HUES64 (cell line): ENCODE data around the gene TAF1L.

ENCODE experiments used
- H3K27ac ChIP-seq: 2 replicates; pipeline ENCODE4 v1.7.0; 2013; ENCODE audit warnings: low read depth, low read length, inconsistent platforms
- H3K27me3 ChIP-seq: 2 replicates; pipeline ENCODE4 v1.6.1; 2013; ENCODE audit warnings: mild to moderate bottlenecking, low read length; ENCODE audit not compliant: insufficient read depth
- H3K36me3 ChIP-seq: 2 replicates; pipeline ENCODE4 v1.6.1; 2013; ENCODE audit warnings: mild to moderate bottlenecking, low read length; ENCODE audit not compliant: insufficient read depth
- H3K4me1 ChIP-seq: 2 replicates; pipeline ENCODE4 v1.6.1; 2013; ENCODE audit warnings: mild to moderate bottlenecking, low read length, moderate library complexity; ENCODE audit not compliant: insufficient read depth
- H3K4me3 ChIP-seq: 2 replicates; pipeline ENCODE4 v1.5.1; 2013; ENCODE audit warnings: mild to moderate bottlenecking, low read length, moderate library complexity
- H3K9ac ChIP-seq: 2 replicates; pipeline ENCODE4 v1.6.1; 2013; ENCODE audit warnings: mild to moderate bottlenecking, low read depth, low read length
- H3K9me3 ChIP-seq: 2 replicates; pipeline ENCODE4 v1.6.1; 2013; ENCODE audit warnings: low read depth, low read length; ENCODE audit not compliant: insufficient read depth
- WGBS: fragments of 150-250, 120-280 bp; methylation state at CpG from one replicate; pipeline ENCODE4 v1.1.7; 2013; ENCODE audit warnings: missing lambda C conversion rate; 5-methylcytosine and 5-hydroxymethylcytosine counted together

TAF1L gene

GRCh38 chr9:32587901-32588300 is 47.6 kb downstream of the TAF1L start:
- no peak overlapping the region for H3K4me3 ChIP-seq
- no peaks in the 10 kb centered on the region for H3K4me1 ChIP-seq
- no peak overlapping the region for H3K9ac ChIP-seq
- H3K9me3 ChIP-seq, result no peaks in the 10 kb centered on the region
- H3K27me3 ChIP-seq, result no peaks in the 10 kb centered on the region
- H3K36me3 ChIP-seq, result no peaks in the 10 kb centered on the region
- no peak overlapping the region for H3K27ac ChIP-seq

- Histone ChIP-seq H3K27me3 (no peaks in the 10 kb centered on the region), H3K9ac (no peak overlapping the region), H3K36me3 (no peaks in the 10 kb centered on the region), H3K4me3 (no peak overlapping the region), H3K4me1 (no peaks in the 10 kb centered on the region), H3K27ac (no peak overlapping the region), H3K9me3 (no peaks in the 10 kb centered on the region)
- WGBS, result 77% methylated on average over 2 of the region's 2 CpGs
Measured at GRCh38 chr9:32584784-32585183, 50.7 kb downstream of the TAF1L start.

- H3K27me3 ChIP-seq, result no peaks in the 10 kb centered on the region
- H3K27ac ChIP-seq, result no peak overlapping the region; the same call in 1 of the 2 replicates
- H3K9me3 ChIP-seq, result no peaks in the 10 kb centered on the region
- 69% methylated on average over 3 of the region's 3 CpGs for WGBS
- no peak overlapping the region for H3K4me3 ChIP-seq
- no peaks in the 10 kb centered on the region for H3K4me1 ChIP-seq
- no peaks in the 10 kb centered on the region for H3K36me3 ChIP-seq
- H3K9ac ChIP-seq, result no peak overlapping the region
Measured at GRCh38 chr9:32581512-32582143, 53.8 kb downstream of the TAF1L start.

GRCh38 chr9:32580631-32581300 is 54.7 kb downstream of the TAF1L start:
- H3K27ac ChIP-seq, result 0 out of 2 replicates have a peak overlapping the region, but pooled peaks have one; percentile 11
- no peaks in the 10 kb centered on the region for H3K36me3 ChIP-seq
- no peak overlapping the region for H3K4me3 ChIP-seq
- H3K4me1 ChIP-seq, result no peaks in the 10 kb centered on the region
- no peak overlapping the region for H3K9ac ChIP-seq
- 74% methylated on average over 3 of the region's 3 CpGs for WGBS
- no peaks in the 10 kb centered on the region for H3K27me3 ChIP-seq
- H3K9me3 ChIP-seq, result no peaks in the 10 kb centered on the region

GRCh38 chr9:32579706-32580331 is 55.6 kb downstream of the TAF1L start:
- Histone ChIP-seq H3K36me3 (no peaks in the 10 kb centered on the region), H3K4me3 (no peak overlapping the region), H3K27me3 (no peaks in the 10 kb centered on the region), H3K4me1 (no peaks in the 10 kb centered on the region), H3K9me3 (no peaks in the 10 kb centered on the region), H3K27ac (no peak overlapping the region), H3K9ac (no peak overlapping the region)
- WGBS, result 30% methylated on average over 4 of the region's 4 CpGs
